Muscle layer of colon (tissue), 2 donors: Measurements from ENCODE around the gene RPTOR.

ENCODE experiments used
- H3K27ac ChIP-seq: one replicate; pipeline ENCODE4 v1.7.0; 2013; ENCODE audit warnings: low read depth, mild to moderate bottlenecking, low read length, moderate library complexity
- H3K27me3 ChIP-seq, 2 donors: one replicate each; pipeline ENCODE4 v1.7.0; 2013; ENCODE audit warnings: low read length in 2 of 2, mild to moderate bottlenecking in 2 of 2; ENCODE audit not compliant: insufficient read depth in 2 of 2, control insufficient read depth in 1 of 2
- H3K36me3 ChIP-seq: one replicate; pipeline ENCODE4 v1.7.0; 2013; ENCODE audit warnings: mild to moderate bottlenecking, low read length; ENCODE audit not compliant: insufficient read depth
- H3K4me1 ChIP-seq: one replicate; pipeline ENCODE4 v1.7.0; 2013; ENCODE audit warnings: mild to moderate bottlenecking, low read length; ENCODE audit not compliant: insufficient read depth
- H3K4me3 ChIP-seq, 2 donors: one replicate each; pipeline ENCODE4 v1.7.0; 2013; ENCODE audit warnings: low read length in 2 of 2, low read depth in 1 of 2, mild to moderate bottlenecking in 1 of 2, moderate library complexity in 1 of 2
- H3K9ac ChIP-seq: one replicate; pipeline ENCODE4 v1.7.0; 2013; ENCODE audit warnings: low read length
- H3K9me3 ChIP-seq: one replicate; pipeline ENCODE4 v1.7.0; 2013; ENCODE audit warnings: mild to moderate bottlenecking, low read length
- donor health status: abdominal sarcoma.
- donor health status: Adenocarcinoma of cecum.

The RPTOR gene

DNA sequence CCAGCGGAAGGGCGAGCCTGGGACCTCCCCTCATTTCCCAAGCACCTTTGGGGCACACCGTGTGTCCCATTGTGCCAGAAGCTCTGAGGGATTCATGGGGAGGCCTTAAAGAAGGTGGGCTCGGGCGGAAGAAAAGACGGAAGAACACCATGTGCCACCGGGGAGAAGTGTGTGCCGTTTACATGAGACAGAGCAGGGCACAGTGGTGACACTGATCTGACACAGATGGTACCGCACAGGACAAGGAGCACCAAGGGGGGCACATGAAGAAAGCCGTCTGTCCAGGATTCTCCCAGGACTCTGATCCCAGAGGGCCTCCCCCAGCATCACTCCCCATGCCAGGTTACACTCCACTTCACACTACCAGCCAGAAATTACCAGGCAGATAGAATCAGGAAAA is 318.3 kb downstream of the RPTOR start:
- H3K36me3 ChIP-seq: no peaks in the 10 kb centered on the region
- no peaks in the 10 kb centered on the region for H3K9me3 ChIP-seq
- no peak overlapping the region for H3K4me3 ChIP-seq
- no peaks in the 10 kb centered on the region for H3K27me3 ChIP-seq
- H3K27ac ChIP-seq: no peak overlapping the region
- no peak overlapping the region for H3K9ac ChIP-seq
- peaks cover 32% of the 10 kb centered on the region for H3K4me1 ChIP-seq

DNA sequence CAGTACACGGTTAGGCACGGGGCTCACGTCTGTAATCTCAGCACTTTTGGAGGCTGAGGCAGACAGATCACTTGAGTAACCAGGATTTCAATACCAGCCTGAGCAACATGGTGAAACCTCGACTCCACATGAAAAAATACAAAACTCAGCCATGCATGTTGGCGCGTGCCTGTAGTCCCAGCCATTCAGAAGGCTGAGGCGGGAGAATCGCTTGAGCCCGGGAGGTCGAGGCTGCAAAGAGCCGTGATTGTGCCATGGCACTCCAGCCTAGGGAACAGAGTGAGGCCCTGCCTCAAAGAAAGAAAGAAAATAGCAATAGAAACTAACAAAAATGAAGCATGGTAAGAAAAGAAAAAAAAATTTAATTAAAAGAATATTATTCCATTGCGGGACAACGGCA is 319.0 kb downstream of the RPTOR start:
- Histone ChIP-seq H3K36me3 (no peaks in the 10 kb centered on the region), H3K27me3 (no peaks in the 10 kb centered on the region), H3K9ac (no peak overlapping the region), H3K27ac (no peak overlapping the region), H3K9me3 (no peaks in the 10 kb centered on the region), H3K4me3 (no peak overlapping the region), H3K4me1 (peaks cover 30% of the 10 kb centered on the region)

DNA sequence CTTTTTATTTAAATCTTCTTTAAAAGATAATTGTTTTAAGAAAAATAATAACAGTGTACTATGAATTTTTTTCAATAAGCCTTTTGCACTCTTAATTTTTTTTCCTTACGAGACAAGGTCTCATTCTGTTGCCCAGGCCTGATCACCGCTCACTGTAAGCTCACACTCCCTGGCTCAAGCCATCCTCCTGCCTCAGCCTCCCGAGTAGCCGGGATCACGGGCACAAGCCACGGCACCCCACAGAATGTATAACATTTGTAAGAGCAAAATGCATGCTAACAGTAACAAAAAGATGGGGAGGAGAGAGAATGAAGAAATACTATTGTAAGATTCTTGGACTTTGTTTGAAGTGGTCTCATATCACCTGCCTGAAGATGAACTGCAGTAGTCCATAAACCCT is 320.1 kb downstream of the RPTOR start:
- Histone ChIP-seq H3K9me3 (no peaks in the 10 kb centered on the region), H3K27me3 (no peaks in the 10 kb centered on the region), H3K9ac (no peak overlapping the region), H3K4me1 (peaks cover 19% of the 10 kb centered on the region), H3K4me3 (no peak overlapping the region), H3K36me3 (no peaks in the 10 kb centered on the region), H3K27ac (no peak overlapping the region)

DNA sequence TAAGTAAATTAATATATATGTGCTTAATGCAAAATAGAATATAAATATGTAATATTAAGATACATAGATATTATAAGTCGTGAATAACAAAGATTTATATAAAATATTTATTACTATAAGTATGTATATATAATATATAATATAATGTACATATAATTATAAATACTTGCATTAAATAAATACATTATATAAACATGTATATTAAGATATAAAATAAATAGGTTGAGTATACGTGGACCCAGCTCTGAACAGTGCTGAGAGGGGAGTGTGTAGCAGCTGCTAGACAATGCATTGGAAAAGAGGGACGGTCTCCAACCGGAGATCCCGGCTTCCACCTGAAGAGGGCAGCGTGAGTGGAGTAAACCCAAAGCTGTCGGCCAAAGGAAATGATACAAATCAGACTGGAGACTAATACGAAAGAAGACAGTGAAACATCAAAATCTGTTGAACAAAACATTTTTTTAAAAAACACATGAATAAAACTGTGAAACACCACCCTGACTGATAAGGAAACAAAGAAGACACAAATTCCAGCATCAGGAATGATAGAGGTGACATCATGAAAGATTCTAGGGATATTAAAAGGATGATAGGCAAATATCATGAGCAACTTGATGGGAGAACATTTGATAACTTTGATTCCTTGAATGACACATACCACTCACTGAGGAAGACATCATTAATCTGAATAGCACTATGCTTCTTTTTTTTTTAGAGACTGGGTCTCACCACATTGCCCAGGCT is 321.6 kb downstream of the RPTOR start:
- Histone ChIP-seq H3K27ac (no peak overlapping the region), H3K4me1 (peaks cover 5% of the 10 kb centered on the region), H3K9ac (no peak overlapping the region), H3K4me3 (no peak overlapping the region), H3K9me3 (no peaks in the 10 kb centered on the region), H3K36me3 (no peaks in the 10 kb centered on the region), H3K27me3 (no peaks in the 10 kb centered on the region)

DNA sequence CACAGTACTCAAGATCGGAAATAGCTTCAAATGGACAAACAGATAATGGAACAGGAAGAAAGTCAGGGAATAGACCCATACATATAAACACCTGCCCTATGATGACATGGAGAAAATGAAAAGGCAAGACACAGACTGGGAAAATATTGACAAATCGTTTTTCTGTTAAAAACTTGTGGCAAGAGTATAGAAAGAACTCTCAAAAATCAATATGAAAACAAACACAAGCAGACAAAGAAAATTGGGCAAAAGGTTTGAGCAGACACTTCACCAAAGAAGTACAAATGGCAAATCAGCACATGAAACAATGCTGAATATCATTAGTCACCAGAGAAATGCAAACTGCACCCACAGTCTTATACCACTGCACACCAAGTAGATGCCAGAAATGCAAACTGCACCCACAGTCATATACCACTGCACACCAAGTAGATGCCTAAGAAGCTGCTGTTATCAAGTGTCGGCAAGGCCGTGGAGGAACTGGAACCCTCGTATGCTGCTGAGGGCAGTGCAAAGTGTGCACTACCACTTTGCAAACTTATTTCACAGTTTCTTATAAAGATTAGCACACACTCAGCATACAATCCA is 323.5 kb downstream of the RPTOR start:
- H3K27me3 ChIP-seq: no peaks in the 10 kb centered on the region
- H3K9ac ChIP-seq: no peak overlapping the region
- no peak overlapping the region for H3K27ac ChIP-seq
- no peak overlapping the region for H3K4me3 ChIP-seq
- H3K36me3 ChIP-seq: no peaks in the 10 kb centered on the region
- no peaks in the 10 kb centered on the region for H3K9me3 ChIP-seq
- H3K4me1 ChIP-seq: no peaks in the 10 kb centered on the region

DNA sequence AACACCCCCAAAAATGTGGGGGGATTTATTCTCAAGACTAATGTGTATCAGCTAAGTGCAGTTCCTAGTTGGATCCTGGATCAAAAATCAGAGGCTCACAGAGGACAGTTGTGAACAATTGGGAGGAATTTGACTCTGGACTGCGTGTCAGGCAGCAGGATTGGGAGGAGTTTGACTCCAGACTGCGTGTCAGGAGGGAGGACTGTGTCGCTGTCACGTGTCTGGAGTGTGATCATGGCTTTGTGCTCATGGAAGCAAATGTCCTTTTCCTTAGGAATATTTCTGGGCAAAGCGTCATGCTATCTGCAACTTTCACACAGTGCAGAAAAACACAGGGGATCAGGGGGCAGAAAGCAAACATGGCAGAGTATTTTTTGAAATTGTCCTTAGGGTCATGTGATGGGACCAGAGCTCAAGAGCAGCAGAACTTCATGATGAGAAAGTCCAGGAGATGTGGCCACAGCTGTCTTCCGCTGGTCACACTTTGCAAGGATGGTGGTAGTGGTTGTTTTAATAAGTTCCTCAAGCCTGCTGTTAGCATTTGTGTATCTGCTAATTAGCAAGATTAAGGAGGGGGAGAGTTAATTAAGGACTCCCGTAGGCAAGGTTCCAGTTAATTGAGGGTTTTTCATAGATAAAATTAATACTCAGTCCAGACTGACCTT is 325.0 kb downstream of the RPTOR start:
- no peaks in the 10 kb centered on the region for H3K27me3 ChIP-seq
- no peak overlapping the region for H3K27ac ChIP-seq
- no peaks in the 10 kb centered on the region for H3K9me3 ChIP-seq
- no peaks in the 10 kb centered on the region for H3K4me1 ChIP-seq
- no peak overlapping the region for H3K4me3 ChIP-seq
- H3K9ac ChIP-seq: no peak overlapping the region
- H3K36me3 ChIP-seq: no peaks in the 10 kb centered on the region

DNA sequence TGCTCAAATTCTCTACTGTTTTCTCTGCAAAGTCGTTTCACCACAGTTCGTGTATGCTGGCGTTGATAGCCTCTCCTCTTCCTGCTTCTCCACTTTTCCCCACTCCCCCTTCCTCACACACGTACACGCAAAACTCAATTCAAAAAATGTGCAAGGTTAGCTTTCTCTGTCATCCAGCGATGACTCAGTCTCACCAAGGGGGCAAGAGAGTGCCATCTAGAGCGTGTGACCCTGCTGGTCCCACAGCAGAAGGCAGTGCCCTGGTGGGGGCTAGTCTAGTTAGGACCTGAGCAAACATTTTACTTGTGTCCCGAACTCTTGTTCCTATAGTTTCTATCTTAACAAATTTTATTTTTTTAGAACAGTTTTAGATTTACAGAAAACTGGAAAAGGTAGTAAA is 325.8 kb downstream of the RPTOR start:
- H3K9ac ChIP-seq: no peak overlapping the region
- H3K4me3 ChIP-seq: no peak overlapping the region
- no peaks in the 10 kb centered on the region for H3K36me3 ChIP-seq
- no peak overlapping the region for H3K27ac ChIP-seq
- no peaks in the 10 kb centered on the region for H3K27me3 ChIP-seq
- no peaks in the 10 kb centered on the region for H3K9me3 ChIP-seq
- H3K4me1 ChIP-seq: no peaks in the 10 kb centered on the region

DNA sequence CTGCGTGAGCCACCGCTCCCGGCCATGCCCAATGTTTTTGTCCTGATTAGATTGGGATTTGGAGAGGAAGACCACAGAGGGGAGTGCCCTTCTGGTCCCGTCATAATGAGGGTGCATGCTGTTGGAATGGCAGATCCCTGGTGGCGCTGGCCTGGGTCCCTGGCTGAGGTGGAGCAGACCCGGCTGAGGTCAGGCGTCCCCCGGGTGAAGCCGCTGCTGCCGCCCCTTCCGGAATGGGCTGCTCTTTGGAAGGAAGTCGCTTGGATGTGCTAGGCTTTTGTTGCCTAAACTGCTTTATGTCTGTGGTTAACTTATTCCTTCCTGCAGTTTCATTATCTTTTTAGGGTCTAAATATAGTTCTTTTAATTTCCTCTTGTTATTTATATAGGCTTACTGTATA is 326.7 kb downstream of the RPTOR start:
- Histone ChIP-seq H3K4me3 (no peak overlapping the region), H3K9me3 (no peaks in the 10 kb centered on the region), H3K9ac (no peak overlapping the region), H3K4me1 (no peaks in the 10 kb centered on the region), H3K27me3 (no peaks in the 10 kb centered on the region), H3K36me3 (no peaks in the 10 kb centered on the region), H3K27ac (no peak overlapping the region)

DNA sequence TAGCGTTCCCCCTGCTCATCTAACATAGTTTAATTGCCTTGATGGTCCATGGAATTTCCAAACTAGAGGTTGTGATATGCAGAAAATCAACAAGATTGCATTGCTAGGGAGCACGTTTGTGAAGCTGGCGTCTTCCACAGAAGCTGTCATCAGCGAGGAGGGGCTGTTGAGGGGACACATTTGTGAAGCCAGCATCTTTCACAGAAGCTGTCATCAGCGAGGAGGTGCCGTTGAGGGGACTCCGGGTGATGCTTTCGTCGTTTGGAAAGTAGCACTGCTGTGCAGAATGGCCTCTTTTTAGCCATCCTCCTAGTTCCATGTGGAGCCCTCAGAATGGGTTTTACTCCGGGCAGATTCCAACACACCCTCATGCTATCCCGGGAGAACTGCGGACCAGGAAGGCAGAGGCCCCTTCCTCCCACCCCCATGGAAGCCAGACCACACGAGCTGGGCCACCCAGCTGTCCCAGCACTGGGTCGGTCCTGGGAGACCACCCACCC is 327.4 kb downstream of the RPTOR start:
- Histone ChIP-seq H3K9ac (no peak overlapping the region), H3K9me3 (no peaks in the 10 kb centered on the region), H3K27ac (no peak overlapping the region), H3K4me3 (no peak overlapping the region), H3K4me1 (no peaks in the 10 kb centered on the region), H3K27me3 (no peaks in the 10 kb centered on the region), H3K36me3 (no peaks in the 10 kb centered on the region)

DNA sequence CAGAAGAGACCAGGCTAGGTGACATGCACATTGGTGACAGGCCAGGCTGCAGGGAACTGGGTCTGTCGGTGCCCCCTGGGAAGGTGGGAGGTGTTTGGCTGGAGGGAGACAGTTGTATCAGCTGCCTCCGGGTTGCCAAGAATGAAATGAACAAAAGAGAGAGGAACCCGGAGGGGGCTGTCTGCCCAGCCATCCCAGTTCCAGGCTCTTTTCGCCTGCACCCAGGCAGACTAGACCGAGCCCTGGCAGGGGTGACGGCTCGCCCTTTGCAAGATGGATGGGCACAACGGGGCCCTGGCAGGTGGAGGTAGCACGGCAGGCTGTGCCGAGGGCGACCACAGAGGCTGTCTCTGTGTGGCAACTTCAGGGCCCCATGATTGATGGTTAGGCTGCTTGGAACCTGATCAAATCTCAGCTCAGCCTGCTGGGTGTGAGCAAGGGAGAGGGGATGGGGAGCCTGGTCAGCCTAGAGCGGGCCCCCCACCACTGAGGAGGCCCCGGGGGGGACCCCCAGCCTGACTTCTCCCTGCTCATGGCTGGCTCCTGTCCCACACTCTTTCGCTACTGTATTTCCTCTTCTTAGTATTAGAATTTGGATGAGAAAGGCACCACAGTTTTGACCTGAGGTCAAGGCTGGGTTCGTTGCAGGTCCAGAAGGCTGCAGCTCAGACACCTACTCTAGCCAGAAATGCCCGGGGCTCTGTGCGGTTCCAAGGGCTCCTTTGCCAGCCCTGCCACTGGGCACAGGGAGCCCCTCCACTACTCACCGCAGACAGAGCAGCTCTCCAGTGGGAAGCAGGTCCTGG is 328.1 kb downstream of the RPTOR start:
- no peak overlapping the region for H3K27ac ChIP-seq
- no peaks in the 10 kb centered on the region for H3K4me1 ChIP-seq
- H3K9ac ChIP-seq: no peak overlapping the region
- H3K36me3 ChIP-seq: no peaks in the 10 kb centered on the region
- H3K9me3 ChIP-seq: no peaks in the 10 kb centered on the region
- no peaks in the 10 kb centered on the region for H3K27me3 ChIP-seq
- no peak overlapping the region for H3K4me3 ChIP-seq

DNA sequence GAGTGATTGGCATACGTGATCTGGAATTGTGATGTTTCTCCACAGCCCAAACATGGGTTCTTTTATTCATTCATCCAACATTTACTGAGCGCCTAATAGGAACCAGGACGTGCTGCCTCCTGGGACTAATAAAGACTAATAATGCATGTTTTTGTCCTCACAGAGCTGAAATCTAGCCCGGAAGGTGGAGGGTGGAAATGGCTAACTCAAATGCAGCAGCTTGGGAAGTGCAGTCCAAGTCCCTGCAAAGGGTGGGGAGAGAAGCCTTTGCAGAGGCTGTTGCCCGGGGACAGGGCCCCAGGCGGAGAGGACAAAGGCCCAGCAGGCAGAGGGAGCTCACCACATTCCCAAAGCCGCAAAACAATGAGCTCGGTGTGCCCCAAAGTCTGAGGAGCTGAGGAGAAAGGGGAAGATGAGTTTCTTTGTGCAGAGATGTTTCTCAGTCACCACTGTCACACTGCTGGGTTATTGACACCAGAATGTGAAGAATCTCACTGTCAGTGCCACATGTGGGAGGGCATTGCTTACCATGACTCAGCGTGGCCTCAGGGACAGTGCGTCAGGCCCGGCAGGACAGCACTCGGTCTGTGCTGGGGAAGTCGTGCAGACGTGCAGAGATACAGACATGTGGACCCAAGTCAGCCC is 328.8 kb downstream of the RPTOR start:
- no peak overlapping the region for H3K9ac ChIP-seq
- H3K36me3 ChIP-seq: no peaks in the 10 kb centered on the region
- no peak overlapping the region for H3K4me3 ChIP-seq
- no peaks in the 10 kb centered on the region for H3K4me1 ChIP-seq
- no peaks in the 10 kb centered on the region for H3K9me3 ChIP-seq
- no peaks in the 10 kb centered on the region for H3K27me3 ChIP-seq
- no peak overlapping the region for H3K27ac ChIP-seq
